Measurements from ENCODE around the gene CDR2.
"Not testable (repeated sequence)": the region's sequence is repeated elsewhere in the genome, so short reads cannot be mapped to it uniquely, and the experiment has no call there.

The CDR2 gene

GRCh38 chr16:22352723-22353122, 21.7 kb downstream of the CDR2 start:
- DNase-seq (ENCODE audit: low spot score) = no peak

- DNase-seq (ENCODE audit: low spot score) = no peak
Measured at GRCh38 chr16:22352140-22352539, 22.3 kb downstream of the CDR2 start.

- not testable (repeated sequence) for DNase-seq (ENCODE audit: low spot score)
Measured at GRCh38 chr16:22351017-22351416, 23.4 kb downstream of the CDR2 start.

GRCh38 chr16:22348291-22348690, 26.1 kb downstream of the CDR2 start:
- DNase-seq (ENCODE audit: low spot score) = no peak

GRCh38 chr16:22347100-22347820, 27.2 kb downstream of the CDR2 start:
- peak; percentile 17 for DNase-seq (ENCODE audit: low spot score)

GRCh38 chr16:22346483-22346882, 27.9 kb downstream of the CDR2 start:
- peak; percentile 46 for DNase-seq (ENCODE audit: low spot score)

- DNase-seq (ENCODE audit: low spot score) = no peak
Measured at GRCh38 chr16:22342082-22342481, 32.3 kb downstream of the CDR2 start.

GRCh38 chr16:22340945-22341344, 33.5 kb downstream of the CDR2 start:
- DNase-seq (ENCODE audit: low spot score) = no peak

- DNase-seq (ENCODE audit: low spot score) = no peak
Measured at GRCh38 chr16:22337849-22338635, 36.4 kb downstream of the CDR2 start.

- no peak for DNase-seq (ENCODE audit: low spot score)
Measured at GRCh38 chr16:22337045-22337444, 37.4 kb downstream of the CDR2 start.

GRCh38 chr16:22336581-22336980, 37.8 kb downstream of the CDR2 start:
- no peak for DNase-seq (ENCODE audit: low spot score)

GRCh38 chr16:22335668-22336246, 38.7 kb downstream of the CDR2 start:
- no peak for DNase-seq (ENCODE audit: low spot score)

- peak; percentile 26 for DNase-seq (ENCODE audit: low spot score)
Measured at GRCh38 chr16:22333457-22333994, 40.9 kb downstream of the CDR2 start.

GRCh38 chr16:22330326-22330725, 44.1 kb downstream of the CDR2 start:
- no peak for DNase-seq (ENCODE audit: low spot score)

GRCh38 chr16:22329199-22329695, 45.2 kb downstream of the CDR2 start:
- no peak for DNase-seq (ENCODE audit: low spot score)

- DNase-seq (ENCODE audit: low spot score) = no peak
Measured at GRCh38 chr16:22328081-22328725, 46.2 kb downstream of the CDR2 start.

- no peak for DNase-seq (ENCODE audit: low spot score)
Measured at GRCh38 chr16:22327446-22327775, 47.0 kb downstream of the CDR2 start.

- DNase-seq (ENCODE audit: low spot score) = no peak
Measured at GRCh38 chr16:22326771-22327445, 47.5 kb downstream of the CDR2 start.

GRCh38 chr16:22326369-22326652, 48.1 kb downstream of the CDR2 start:
- no peak for DNase-seq (ENCODE audit: low spot score)

- DNase-seq (ENCODE audit: low spot score) = no peak
Measured at GRCh38 chr16:22325598-22326368, 48.6 kb downstream of the CDR2 start.

Data from pons (tissue), 1 donor.